Skeletal muscle cell (primary cell): ENCODE results near the gene MSLN.
A peak's percentile ranks its signal among the peaks of the same experiment; 100 is the strongest.

Source experiments
- DNase-seq: peaks from one replicate; pipeline ENCODE4 v3.0.0-alpha.2; 2010; ENCODE audit warnings: low read depth
- H3K4me3 ChIP-seq: 2 replicates; pipeline ENCODE4 v1.5.1; 2011; ENCODE audit warnings: low read depth, mild to moderate bottlenecking, control low read depth, low read length, moderate library complexity

Gene MSLN

DNA sequence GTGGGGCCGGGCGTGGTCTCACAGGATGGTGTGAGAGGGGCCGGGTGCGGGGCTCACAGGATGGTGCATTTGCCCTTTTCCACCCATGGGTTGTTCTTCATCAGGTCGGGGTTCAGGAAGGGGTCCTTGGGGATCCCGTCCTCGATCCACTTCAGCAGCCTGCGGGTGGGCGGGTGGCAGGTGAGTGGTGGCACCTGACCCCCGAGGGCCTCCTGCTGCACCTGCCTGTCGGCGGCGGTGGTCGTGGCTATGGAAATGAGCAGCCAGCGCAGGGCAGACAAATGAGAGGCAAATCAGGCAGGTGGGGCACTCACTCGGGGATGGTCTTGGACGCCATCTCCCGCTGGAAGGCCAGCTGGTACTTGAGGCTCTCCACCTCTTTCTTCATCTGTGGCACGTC, 38.1 kb downstream of the MSLN start:
- no peak overlapping the region for H3K4me3 ChIP-seq
- DNase-seq, result no peak

DNA sequence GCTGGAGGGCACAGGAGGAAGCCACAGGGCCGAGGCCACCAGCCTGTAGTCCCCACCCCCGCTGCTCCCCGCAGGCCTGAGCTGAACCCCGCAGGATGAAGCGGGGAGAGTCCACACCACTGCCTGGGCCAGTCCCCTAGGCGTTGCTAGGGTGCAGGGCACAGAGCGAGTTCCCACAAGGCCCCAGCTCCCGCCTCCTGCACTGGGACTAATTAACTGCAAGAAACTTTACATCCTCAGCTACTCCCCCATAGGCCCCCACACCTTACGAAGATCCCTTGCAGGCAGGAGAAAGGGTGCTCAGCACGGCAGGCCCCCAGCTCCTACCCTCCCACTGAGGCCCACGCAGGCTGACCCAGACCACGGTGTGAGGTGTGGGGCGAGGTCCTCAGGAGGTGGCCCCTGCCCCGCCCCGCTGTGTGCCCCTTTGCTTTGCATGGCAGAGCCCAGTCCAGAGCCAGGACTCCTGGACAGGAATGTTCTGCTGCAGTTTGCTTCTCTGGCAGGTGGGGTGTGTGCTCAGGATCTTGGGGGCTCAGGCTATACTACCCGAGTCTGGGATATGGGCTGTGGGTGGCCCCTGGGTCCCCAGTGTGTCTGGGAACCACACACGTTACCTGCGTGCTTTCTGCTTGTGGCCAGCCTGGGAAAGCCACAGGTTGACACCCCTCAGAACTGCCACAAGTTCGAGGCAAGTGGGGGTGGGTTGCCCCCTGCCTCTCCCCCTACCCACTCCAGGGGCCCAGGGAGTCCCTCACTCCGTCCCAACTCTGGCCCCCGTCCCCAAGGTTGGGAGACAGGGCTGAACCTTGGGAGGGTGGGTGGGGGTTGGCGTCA, 38.8 kb downstream of the MSLN start:
- no peak for DNase-seq
- no peak overlapping the region for H3K4me3 ChIP-seq

DNA sequence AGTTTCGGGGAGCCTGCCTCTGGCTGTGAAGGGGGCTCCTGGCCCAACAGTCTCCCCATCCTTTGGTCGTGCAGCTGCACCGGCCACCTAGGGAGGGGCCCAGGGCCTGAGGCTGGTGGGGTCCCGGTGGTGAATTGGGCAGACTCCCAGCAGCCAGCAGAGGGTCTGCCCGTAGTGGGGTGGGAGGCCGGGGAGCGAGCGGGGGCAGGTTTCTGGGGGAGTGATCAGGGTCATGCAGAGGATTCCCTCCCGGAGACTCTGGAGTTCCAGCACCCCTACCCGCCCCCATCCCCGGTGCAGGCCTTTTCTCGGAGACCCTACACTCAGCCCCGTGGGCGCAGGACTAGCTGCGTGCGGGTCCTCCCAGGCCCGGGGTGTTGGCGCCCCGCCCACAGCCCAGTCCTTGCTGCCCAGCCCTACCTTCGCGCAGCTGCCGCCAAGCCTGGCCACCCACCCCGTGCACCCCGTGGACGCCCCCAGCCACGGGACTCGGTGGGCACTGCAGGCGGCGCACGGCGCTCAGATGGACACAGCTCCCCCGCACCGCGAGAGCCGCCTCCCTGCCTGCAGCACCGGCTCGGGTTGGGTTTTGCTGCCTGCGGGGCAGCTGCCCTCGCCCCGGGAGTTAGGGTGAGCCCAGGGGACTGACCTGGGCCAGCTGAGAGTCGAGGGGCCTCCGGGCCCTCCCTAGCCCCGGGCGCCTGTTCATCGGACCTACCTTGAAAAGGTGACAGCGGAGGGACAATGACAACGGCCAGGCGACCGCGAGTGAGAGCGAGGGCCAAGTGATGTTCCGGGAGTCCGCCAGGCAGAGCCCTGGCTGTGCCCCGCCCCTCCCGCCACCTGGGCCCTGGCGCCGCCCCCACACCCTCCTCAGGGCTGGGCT, 39.7 kb downstream of the MSLN start, which contains the start of gene GNG13:
TSS of gene GNG13 (minus strand) at position 787 of the 886 bp plus-strand sequence. CDS start 1,657 bp downstream, outside the sequence.
- DNase-seq, result no peak
- no peak within 1 kb of the TSS for H3K4me3 ChIP-seq

DNA sequence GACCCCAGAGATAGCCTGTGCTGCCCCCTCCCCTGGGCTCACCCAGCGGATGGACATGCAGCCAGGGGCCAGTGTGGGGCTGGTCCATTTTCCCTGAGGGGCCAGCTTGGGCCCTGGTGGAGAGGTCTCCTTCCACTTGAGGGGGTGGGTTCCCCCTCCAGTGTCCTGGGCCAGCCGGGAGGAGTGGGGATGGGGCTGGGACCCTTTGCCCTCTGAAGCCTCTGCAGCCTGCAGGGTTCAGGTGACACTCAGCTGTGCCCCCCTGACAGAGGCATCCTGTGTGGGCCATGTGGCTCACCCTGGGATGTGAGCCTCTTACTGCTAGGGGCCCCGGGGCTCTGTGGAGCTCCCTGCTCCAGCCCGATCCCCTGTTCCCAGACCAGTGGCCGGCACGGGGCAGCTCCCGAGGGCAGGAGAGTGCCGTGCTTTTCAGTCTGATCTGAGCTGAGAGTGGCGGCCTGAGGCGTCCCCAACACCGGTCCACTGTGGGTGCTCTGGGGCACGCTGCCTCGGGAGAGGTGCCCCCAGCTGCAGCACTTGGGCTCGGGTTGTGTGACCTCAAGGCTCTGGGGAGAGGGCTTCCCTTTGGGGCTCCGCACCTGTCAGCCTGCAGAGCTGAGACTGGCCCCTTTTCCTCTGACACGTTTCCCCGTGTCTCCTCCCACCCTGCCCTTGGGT, 40.4 kb downstream of the MSLN start:
- DNase-seq, result no peak
- no peak overlapping the region for H3K4me3 ChIP-seq

DNA sequence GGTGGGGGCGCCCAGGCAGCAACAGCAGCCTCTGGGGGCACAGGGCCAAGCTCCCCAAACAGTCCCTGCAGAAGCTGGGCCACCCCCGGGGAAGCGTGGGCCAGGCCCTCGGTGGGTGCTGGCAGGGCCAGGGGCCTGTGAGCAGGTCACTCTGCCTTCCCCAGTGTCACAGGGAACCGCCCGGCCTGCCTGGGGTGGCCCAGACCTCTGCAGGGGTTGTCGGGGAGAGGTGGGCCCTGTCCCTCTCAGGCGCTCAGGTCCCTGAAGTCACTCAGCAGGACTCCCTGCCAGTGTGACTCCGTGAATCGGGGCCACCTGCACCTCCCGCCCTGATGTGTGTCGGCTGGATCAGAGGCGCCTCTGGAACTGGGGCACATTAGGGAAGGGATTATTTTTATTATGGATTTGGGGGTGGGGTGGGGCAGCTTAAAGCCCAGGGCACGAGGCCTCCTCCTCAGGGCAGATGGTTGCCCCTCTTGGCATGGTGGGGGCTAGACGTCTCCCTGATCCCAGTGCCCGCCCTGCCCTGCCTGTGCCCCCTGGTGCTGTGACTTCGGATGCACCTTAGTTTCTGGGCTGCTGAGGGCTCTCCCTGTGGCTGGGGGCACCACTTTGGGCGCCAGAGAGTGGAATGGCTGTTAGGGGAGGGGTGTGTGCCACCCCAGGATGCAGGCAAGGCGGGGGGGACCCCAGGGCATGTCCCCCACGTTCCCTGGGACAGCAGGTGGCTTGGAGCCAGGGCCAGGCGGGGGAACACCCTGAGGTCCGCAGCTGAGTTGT, 41.2 kb downstream of the MSLN start:
- DNase-seq, result no peak
- no peak overlapping the region for H3K4me3 ChIP-seq

DNA sequence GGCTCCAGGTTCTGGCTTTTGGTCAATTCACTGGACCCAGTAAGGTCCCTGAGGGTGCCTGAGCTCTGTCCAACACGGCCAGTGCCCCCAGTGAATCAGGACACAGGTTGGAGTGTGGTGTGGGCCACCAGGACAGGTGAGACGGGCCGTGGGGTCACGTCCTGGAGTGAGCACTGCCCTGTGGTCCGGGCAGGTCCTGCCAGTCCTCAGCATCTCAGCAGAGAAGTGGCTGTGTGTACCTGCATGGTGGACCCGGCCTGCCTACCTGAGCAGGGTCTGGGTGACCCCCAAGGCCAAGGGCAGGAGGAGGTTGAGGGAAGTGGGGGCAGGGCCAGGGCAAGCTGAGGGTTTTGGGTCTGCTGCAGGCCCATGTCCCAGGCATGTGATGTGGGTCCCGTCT, 41.9 kb downstream of the MSLN start:
- DNase-seq, result no peak
- no peak overlapping the region for H3K4me3 ChIP-seq

DNA sequence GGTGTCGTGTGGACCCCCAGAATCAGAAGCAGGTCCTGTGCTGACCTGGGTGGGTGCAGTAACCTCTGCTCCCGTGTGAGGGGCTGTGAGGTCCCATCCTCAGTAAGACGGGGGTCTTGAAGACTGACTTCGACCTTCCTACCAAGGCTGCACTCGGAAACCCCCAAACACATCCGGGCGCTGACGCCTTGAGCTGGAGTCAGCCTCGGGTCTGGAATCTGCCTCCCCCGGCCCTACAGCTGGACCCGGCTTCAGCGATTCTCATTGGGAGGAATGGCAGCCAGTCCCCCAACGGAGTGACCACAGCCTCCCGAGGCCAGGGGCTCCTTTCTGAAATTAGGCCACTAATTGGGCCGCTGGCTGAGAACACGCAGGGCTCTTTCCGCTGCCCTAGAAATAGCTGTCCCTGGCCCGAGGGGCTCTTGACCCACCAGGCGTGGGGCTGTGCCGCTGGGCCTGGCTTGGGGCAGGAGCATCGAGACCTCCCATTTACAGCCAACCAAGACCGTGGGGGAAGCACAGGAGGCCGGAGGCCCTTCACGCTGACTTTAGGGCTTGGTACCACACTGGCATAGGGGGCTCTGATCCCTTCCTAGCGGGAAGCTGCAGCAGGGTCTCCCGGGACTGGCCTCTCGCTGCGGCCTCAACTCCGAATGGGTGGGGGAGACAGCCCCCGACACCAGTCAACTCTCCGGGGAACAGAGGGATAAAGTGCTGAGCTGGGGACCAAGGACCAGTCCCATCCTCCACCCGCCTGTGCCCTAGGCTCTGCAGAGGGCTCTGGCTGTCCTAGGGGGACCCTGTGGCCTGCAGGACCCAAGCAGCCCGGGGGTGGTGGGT, 42.6 kb downstream of the MSLN start:
- H3K4me3 ChIP-seq, result no peak overlapping the region
- DNase-seq, result no peak

DNA sequence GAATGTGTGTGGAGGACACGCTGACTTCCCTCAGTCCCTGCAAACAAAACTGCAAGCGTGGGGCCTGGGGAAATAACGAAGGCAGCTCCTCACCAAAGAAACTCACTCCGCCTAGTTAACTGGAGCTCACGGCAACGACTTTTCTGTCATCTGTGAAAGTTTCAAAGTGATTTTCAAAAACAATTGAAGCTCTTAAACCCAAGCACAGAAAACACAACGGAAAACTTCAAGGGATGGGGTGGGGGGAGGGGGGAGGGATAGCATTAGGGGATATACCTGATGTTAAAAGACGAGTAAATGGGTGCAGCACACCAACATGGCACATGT, 43.2 kb downstream of the MSLN start:
- no peak for DNase-seq
- H3K4me3 ChIP-seq, result no peak overlapping the region

DNA sequence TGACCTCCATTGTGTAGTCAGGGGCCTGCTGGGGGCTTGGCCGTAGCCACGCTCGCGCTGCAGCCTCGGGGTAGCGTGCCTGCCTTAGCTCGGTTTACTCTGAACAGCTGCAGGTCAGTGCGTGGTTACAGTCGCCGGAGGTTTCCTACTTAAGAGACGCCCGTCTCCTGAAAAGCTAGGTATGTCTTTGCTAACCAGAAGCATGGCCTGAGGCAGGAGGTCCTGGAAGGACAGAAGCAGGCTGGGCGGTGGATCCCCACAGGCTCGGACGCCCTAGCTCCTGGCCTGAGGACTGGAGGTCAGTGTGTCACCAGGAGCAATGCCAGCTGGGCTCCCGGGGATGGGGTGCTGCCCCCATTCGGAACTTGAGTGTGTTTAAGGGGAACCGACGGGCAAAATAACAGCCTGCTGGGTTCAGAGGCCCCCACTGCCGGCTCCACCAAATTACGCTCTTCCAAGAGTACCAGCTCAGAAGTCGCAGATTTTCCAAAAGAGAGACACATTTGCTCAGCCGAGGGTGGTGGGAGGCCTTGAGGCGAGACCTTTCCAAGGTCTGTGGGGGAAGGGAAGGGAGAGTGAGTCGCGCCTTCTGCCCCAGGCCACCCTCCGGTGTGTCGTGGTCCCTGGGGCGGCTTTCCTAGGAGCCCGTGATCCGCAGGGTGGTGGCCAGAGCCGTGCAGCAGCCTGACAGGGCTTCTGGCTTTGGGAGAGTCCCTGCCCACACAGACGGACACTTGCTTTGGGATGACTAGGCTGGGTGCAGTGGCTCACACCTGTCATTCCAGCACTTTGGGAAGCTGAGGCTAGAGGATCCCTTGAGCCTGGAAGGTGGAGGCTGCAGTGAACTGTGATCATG, 43.9 kb downstream of the MSLN start:
- no peak for DNase-seq
- H3K4me3 ChIP-seq, result no peak overlapping the region

DNA sequence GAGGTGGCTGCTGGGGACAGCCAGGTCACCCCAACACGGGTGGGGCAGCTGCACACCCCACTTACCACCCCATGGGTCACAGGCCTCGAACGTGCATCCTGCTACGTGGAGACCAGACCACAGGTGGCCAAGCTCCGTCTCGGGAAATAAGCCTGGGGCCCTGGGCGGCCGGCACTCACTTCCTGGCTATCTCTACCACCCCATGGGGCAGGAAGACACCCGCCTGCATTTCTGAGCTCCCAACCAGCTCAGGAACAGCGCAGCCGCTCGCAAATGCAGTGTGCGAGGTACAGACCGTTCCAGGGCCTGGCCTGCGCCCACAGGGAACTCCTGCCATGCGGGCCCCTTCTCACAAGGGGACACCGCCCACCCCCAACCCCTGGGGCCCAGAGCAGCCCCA, 44.9 kb downstream of the MSLN start:
- DNase-seq, result no peak
- no peak overlapping the region for H3K4me3 ChIP-seq

DNA sequence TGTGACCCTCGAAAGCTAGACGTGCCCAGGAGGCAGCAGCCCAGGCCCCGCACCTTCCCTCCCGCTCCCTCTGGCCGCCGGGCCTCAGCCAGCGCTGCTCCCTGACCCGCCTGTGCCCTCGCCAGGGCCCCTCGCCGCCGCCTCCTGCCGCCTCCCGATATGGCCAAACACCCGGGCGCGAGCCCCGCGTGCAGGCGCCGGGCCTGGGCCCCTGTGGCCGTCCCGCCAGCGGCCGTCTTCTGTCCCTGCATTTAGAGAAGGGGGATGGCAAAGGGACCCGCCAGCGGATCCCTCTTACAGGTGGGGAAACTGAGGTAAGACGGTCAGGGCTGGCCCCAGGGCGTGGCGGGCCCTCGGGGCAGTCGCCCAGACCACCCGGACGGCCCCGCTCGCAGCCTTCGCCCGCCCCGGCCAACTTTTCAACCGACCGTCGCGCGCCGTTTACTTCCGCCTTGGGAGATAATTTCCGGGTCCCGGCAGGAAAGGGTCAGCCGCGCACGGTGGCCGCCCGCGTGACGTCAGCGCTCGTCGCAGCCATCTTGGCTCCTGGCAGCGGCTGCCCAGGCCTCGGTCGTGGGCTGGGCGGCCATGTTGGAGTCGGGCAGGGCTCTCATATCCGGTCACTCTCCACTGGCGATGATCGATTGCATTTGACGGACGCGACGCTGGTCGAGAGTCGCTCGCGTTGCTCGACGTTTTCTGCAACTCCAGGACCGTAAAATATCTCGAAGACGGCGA, 47.0 kb downstream of the MSLN start:
- peak overlapping the region; percentile 72 for H3K4me3 ChIP-seq
- peak; percentile 64 for DNase-seq

DNA sequence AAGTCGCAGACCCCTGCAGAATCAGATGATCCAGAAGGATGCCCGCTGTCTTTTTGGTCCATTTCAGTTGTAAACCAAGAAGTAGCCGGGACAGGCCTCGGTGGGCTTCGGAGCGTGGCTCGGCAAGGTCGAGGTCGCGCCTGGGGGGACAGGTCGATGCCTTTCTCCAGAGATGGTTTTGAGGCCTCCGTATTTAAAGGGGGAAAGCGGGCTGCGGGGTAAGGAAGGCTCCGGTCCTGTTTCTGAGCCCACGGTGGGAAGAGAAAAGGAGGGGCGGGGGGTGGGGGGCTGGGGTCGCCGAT, 47.5 kb downstream of the MSLN start:
- no peak for DNase-seq
- peak overlapping the region; percentile 72 for H3K4me3 ChIP-seq

DNA sequence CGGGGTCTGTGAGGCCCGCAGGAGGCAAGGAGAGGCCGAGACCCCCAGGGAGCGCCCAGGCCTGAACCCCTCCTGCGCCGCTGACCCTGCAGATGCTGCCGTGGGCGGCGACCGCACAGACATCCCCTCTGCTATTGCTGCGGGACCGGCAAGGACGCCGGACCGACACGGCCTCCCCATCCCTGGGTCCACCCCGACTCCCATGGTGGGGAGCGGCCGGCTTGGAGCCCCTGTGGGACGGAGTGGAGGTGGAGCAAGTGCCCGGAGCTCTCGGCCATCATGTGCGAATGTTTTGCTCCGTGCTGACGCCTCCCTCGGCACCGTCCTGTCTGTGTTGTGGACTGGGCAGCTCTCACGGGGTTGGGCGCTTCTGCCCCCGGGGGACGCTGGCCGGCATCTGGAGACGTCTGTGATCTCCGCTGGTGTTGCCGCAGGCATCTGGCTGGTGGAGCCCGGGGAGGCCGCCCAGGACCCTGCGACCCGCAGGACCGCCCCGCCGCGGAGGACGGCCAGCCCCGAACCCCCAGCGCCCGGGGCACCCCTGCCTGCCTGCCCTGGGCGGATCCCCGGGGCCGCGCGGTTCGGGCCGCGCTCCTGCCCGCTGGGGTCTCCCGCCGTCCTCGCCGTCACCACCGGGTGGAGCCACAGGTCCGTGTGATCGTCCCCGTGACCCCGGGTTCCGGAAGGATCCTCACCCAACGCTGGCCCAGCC, 52.8 kb downstream of the MSLN start:
- H3K4me3 ChIP-seq, result peak overlapping the region; percentile 21

DNA sequence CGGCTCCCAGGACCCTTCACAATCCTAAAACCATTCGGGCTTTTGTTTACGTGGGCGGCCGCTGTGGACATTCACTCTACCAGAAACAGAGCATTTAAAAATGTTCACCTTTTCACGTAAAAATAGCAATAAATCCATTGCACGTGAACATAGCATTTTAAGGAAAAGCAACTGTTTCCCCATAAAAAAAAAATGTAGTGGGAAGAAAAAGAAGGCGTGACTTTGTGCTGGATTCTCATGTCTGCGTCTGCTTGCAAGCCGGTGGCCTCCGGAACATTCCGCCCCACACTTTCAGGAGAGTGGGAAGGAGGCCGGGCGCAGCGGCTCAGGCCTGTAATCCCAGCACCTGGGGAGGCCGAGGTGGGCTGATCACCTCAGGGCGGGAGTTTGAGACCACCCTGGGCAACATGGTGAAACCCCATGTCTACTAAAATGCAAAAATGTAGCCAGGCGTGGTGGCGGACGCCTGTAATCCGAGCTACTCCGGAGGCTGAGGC, 53.4 kb downstream of the MSLN start:
- H3K4me3 ChIP-seq, result peak overlapping the region; percentile 21
- no peak for DNase-seq

More for the DNA sequence above, 52.8 kb downstream of the MSLN start:
- no peak for DNase-seq

DNA sequence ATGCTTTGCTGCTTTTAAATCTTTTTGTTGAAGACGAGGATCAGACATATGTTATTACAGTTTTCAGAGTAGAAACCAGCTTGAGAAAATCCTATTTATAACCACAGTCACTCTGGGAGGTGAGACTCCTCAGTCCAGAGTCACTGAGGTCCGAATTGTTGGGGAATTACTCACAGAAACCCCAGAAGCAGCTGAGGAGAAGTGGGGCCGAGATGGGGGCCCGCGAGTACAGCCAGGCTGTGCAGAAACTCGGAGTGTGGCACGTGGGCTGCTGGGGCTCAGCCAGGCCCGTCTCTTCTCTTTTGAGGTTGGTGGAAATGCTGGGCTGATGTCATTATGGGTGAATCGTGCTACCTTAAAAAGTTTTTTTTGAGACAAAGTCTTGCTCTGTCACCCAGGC, 54.4 kb downstream of the MSLN start:
- H3K4me3 ChIP-seq, result no peak overlapping the region
- peak; percentile 30 for DNase-seq

DNA sequence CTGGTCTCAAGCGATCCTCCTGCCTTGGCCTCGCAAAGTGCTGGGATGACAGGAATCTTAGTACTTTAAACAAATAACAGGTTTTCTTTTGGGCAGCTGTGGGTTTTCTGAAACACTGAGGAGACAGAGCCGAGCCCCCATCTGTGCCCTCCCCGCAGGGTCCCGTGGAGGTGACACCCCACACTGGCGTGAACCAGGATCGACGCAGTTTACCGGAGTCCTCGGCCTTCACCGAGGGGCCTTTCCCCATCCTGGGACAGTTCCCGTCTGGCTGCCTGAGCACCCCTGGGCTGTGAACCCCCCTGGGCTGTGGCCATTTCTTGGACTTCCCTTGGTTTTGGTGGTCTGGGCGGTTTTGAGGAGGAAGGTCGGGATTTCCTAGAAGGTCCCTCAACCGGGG, 55.3 kb downstream of the MSLN start:
- no peak overlapping the region for H3K4me3 ChIP-seq

More for the DNA sequence above, 55.3 kb downstream of the MSLN start:
- no peak for DNase-seq
